SHP77 (cell line): Measurements from ENCODE around the gene FAM200B.

Source experiments
- DNase-seq, 2 experiments: peaks; one replicate each; lab custom pipeline; 2025; lab: John Stamatoyannopoulos, UW

Gene FAM200B

DNA sequence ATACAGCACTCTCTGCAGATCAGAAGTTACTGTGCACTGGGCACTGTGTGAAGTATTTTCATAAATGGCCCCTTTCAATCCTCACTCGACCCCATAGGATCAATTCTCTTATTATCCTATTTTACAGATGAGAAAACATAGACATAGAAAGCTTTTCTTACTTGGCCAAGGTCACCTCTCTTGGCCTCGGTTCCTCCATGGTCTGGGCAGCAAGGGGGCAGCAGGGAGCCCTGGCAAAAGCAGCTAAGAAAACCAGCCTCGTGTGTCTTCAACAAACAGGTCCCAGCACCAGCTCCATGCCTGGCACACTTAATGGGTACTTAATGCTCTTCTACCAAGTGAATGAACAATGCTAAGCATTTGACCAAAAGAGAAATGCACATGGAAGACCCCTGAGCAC is 55.6 kb downstream of the FAM200B start:
- DNase-seq, result no peak

DNA sequence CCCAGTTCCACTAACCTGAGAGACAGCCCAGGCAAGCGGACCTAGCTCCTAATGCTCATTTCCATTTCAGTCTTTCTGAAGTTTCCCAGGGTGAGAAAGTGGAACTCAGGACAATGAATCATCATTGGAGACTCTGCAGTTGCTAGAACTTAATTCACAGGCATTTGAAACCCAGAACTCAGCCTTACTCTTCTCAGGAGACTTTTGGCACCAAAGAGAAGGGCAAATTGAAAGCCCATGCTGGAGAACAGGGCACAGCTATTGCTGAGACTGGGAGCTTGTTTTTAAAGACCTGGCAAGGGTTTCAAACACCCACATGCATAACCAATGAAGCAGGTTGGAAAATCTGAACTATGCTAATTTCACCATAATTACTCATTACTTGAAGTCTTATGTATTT is 57.2 kb downstream of the FAM200B start:
- DNase-seq, result no peak
